NOMO-1 treated with DMSO at 0.1 percent for 48 hours (cell line): Measurements from ENCODE around the gene KCNMA1.

ENCODE experiments used
- DNase-seq: peaks from one replicate; lab custom pipeline; 2025; ENCODE audit not compliant: unreplicated experiment; lab: John Stamatoyannopoulos, UW

The KCNMA1 gene

GRCh38 chr10:76858721-76859120, 778.9 kb downstream of the KCNMA1 start:
- DNase-seq: no peak

GRCh38 chr10:76840802-76841201, 796.8 kb downstream of the KCNMA1 start:
- DNase-seq: no peak

GRCh38 chr10:76839276-76839675, 798.3 kb downstream of the KCNMA1 start:
- DNase-seq: no peak

GRCh38 chr10:76830218-76830617, 807.4 kb downstream of the KCNMA1 start:
- no peak for DNase-seq

- DNase-seq: no peak
Observed at GRCh38 chr10:76829724-76830123, 807.9 kb downstream of the KCNMA1 start.
